Measurements from ENCODE around the gene CPA2. TPM values are rescaled to one million over a fixed set of nuclear protein-coding genes. Genes with fewer than 3 reads are reported as not detected.
A peak's percentile ranks its signal among the peaks of the same experiment; 100 is the strongest.
"Not testable (repeated sequence)": the region's sequence is repeated elsewhere in the genome, so short reads cannot be mapped to it uniquely, and the experiment has no call there.

CPA2 gene
- 0.59 and 0.75 TPM in 2 replicates for total RNA-seq (2014; rRNA removed; shearing (Covaris generic))
- polyA plus RNA-seq (2014; cell fraction: nucleus; rRNA removed) = 0.31 and 0.64 TPM in 2 replicates

- DNase-seq (ENCODE audit: extremely low read depth, low read depth) = no peak
Measured at GRCh38 chr7:130266258-130266960, at the start of gene CPA2. Gene CPA2, plus strand, starts transcription at chr7:130266863. Its CDS starts 19 bp downstream, at chr7:130266882.

GRCh38 chr7:130218806-130219620 is 47.6 kb upstream of the CPA2 start:
- DNase-seq (ENCODE audit: extremely low read depth, low read depth) = no peak

GRCh38 chr7:130219871-130220270 is 46.8 kb upstream of the CPA2 start:
- no peak for DNase-seq (ENCODE audit: extremely low read depth, low read depth)

DNA sequence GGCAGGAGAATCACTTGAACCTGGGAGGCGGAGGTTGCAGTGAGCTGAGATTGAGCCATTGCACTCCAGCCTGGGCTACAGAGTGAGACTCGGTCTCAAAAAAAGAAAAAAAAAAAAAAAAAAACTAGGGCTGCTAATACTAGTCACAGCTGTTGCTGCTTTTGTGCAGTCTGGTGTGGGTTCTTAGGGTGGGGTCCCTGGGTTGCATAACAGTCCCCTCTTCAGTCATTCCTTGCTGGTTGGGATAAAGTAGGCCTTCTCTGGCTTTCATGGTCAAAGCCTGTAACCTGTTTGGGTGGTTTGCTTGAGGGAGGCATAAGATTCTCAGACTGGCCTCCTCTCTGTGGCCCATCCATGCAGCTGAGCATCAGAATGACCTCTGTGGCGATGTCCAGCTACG is 44.9 kb upstream of the CPA2 start:
- no peak for DNase-seq (ENCODE audit: extremely low read depth, low read depth)

DNA sequence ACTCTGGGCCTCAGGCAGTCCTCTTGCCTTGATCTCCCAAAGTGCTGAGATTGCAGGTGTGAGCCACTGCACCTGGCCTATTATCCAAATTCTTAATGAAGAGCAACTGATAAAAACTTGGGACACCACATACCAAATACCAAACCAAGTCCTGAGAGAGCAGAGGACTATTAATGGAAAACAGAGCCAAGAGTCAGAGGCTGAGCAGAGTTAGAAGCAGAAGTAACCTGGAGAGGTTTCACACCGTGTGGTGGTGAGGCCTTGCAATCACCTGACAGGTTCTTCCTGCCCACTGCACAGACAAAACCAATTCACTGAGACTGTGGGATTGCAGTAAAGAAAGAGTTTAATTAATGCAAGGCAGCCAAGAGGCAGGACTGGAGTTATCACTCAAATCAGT is 43.0 kb upstream of the CPA2 start:
- no peak for DNase-seq (ENCODE audit: extremely low read depth, low read depth)

GRCh38 chr7:130224210-130224609 is 42.5 kb upstream of the CPA2 start:
- no peak for DNase-seq (ENCODE audit: extremely low read depth, low read depth)

DNA sequence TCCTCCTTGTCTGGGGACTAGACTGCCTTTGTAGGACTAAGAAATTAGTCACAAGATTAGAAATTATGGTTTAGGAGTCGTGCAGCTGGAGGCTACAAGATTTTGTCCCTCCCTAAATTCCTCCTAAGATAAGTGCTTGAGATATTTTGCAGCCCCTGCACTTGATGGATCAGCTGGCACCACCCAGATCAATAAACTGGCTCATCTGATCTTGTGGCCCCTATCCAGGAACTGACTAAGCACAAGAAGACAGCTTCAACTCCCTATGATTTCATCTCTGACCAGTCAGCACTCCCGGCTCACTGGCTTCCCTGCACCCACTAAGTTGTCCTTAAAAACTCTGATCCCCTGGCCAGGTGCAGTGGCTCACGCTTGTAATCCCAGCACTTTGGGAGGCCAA is 41.7 kb upstream of the CPA2 start:
- not testable (repeated sequence) for DNase-seq (ENCODE audit: extremely low read depth, low read depth)

DNA sequence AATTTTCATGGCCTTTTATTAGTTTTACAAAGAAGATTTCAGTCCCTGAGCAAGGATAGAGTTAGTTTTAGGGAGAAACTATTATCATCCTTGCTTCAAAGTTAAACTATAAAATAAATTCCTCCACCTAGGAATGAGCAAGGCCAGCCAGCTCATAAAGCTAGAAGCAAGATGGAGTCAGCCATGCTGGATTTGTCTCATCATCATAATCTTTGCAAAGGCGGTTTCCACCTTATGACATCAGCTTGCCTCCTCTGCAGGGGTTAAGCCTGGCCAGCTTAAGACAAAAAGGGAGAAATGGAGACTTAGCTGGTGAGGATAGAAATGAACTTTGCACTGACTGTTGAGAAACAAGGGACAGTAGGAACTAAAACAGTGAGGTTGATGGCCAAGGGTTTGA is 40.3 kb upstream of the CPA2 start:
- DNase-seq (ENCODE audit: extremely low read depth, low read depth) = no peak

DNA sequence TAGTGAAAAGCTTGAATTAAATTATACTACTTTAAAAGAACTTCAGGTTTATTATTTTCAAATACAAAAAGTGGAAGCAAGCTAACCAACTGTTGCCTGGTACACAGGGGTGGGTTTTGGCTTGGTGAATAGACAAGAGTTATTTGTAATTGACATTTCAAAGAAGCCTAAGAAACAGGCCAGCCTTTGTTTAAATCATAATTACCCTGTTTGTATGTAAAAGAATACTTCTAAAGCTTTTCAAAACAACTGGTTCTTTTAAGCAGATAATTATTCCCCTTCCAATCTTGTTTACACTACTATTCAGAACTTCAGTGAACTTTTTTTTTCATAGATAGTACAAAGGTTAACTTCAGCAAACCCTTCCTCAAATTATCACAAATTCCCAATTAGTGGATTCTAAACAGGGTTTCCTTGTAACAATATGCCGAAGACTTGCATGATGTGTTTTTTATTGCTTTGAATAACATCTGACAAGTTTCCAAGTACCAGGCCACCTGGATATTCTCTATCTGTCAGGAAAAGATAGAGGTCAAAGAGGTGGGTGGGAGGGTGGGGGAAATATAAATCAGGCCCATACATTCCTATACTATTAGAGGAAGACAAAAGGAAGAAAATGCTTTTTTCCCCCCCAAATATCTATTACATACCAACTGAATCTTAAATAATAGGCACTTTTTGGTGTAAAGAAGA is 38.6 kb upstream of the CPA2 start:
- DNase-seq (ENCODE audit: extremely low read depth, low read depth) = no peak

DNA sequence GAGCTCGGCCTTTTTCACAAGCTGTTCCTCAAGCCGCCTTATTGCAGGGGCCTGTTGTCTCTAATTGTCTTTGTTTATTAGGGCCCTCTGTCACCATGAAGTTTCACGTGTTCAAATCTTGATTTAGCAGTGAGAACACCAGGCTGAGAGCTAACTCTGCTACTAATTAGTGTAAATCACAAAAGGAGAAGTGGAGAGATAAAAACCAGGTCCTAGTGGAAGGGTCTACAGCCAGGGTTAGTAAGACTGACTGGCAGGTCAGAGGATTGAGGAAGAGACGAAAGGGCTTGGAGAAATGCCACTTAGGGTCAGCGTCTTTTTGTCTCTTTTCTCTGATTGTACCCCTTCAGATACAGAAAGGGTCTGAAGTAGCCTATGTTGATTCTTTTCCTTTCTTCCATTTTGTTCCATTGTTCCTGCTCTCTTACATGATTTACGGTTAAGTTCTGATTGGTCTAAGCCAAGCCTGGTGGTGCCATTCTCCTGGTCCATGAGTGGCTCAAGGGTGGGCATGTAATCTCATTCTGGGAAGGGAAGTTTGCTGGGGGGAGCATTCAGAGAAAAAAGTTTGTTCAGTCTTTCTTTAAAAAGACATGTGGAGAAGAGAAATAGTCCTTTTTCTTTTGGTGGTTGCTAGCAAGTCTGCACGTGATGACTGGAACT is 37.7 kb upstream of the CPA2 start:
- DNase-seq (ENCODE audit: extremely low read depth, low read depth) = no peak

DNA sequence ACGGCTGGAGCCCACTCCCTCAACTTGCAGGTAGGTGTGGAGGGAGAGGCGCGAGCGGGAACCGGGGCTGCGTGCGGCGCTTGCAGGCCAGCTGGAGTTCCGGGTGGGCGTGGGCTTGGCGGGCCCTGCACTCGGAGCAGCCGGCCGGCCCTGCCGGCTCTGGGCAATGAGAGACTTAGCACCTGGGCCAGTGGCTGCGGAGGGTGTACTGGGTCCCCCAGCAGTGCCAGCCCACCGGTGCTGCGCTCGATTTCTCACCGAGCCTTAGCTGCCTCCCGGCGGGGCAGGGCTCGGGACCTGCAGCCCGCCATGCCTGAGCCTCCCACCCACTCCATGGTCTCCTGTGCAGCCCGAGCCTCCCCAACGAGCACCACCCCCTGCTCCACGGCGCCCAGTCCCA is 36.7 kb upstream of the CPA2 start:
- not testable (repeated sequence) for DNase-seq (ENCODE audit: extremely low read depth, low read depth)

DNA sequence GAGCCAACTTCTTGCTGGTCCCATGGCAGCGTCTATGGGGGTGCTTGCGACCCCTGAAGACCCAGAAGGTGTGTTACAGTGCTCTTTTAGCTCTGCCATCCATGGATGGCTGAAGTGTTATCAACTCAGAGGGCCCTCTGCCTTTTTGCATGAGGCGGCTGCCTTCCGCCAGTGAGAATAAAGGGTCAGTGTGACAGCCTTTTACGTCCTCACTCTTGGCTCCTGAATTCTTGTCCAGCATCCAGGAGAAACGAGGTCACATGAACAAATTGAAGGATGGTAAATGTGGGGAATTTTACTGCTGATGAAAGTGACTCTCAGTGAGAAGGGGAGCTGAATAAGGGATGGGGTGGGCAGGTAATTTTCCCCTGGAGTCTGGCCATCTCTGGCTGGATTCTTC is 34.9 kb upstream of the CPA2 start:
- DNase-seq (ENCODE audit: extremely low read depth, low read depth) = no peak

- no peak for DNase-seq (ENCODE audit: extremely low read depth, low read depth)
Measured at GRCh38 chr7:130232209-130232608, 34.5 kb upstream of the CPA2 start.

GRCh38 chr7:130234078-130234477 is 32.6 kb upstream of the CPA2 start:
- DNase-seq (ENCODE audit: extremely low read depth, low read depth) = no peak

- not testable (repeated sequence) for DNase-seq (ENCODE audit: extremely low read depth, low read depth)
Measured at GRCh38 chr7:130236361-130236760, 30.3 kb upstream of the CPA2 start.

- no peak for DNase-seq (ENCODE audit: extremely low read depth, low read depth)
Measured at GRCh38 chr7:130240240-130240639, 26.4 kb upstream of the CPA2 start.

DNA sequence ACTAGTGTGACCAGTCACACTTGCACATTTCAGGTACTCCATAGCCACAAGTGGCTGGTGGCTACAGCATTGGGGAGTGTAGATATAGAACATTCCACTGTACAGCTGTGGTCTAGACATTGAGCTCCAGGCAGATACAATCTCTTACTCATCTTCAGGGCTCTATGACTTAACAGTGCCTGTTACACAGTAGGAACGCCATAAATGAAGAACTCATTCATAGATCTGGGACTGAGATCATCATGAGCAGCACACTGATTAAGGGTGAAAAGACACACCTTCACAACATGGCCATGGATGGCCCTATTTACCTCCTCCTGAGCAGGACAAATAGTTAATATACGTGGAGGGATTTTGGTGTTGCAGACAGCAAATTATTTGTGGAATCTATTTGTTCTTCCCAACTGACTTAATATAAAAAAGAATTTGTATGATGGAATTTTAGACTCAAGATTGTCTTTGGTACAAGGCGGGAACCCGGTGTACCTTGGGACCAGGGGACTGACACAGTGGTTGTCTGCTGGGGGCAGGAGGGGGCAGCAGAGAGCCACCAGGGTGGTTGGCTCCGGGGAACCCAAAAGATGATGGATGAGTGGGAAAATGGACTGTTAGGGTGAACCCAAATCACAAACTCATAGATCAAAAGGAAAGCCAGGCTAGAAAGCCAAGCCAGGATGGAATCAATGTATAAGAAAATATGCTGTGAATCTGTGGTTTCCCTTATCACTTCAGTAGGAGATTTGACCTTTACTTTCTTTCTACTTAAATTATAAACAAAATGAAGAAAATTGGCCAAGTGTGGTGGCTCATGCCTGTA is 24.3 kb upstream of the CPA2 start:
- DNase-seq (ENCODE audit: extremely low read depth, low read depth) = peak; percentile 39

DNA sequence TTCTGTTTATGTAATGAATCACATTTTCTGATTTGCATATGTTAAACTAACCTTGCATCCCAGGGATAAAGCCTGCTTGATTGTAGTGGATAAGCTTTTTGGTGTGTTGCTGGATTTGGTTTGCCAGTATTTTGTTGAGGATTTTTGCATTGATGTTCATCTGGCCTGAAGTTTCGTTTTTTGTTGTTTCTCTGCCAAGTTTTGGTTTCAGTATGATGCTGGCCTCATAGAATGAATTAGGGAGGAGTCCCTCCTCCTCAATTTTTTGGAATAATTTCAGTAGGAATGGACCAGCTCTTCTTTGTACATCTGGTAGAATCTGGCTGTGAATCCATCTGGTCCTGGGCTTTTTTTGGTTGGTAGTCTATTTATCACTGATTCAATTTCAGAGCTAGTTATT is 23.2 kb upstream of the CPA2 start:
- not testable (repeated sequence) for DNase-seq (ENCODE audit: extremely low read depth, low read depth)

GRCh38 chr7:130246491-130246890 is 20.2 kb upstream of the CPA2 start:
- not testable (repeated sequence) for DNase-seq (ENCODE audit: extremely low read depth, low read depth)

- not testable (repeated sequence) for DNase-seq (ENCODE audit: extremely low read depth, low read depth)
Measured at GRCh38 chr7:130248842-130249241, 17.8 kb upstream of the CPA2 start.
